K562 (cell line): ENCODE measurements around the gene ZBTB20.

ENCODE experiments used
- CBX3 ChIP-seq, 2 experiments: IDR thresholded peaks; 1 replicate in 1 of 2; 2 replicates in 1 of 2; pipeline ENCODE4 v1.6.1; 2012; ENCODE audit warnings: inconsistent platforms in 2 of 2, low read length in 2 of 2, borderline replicate concordance in 1 of 2, control low read depth in 1 of 2
- CCAR2 ChIP-seq: fragments of 200-400 bp; formaldehyde crosslinking; IDR thresholded peaks from 2 replicates; pipeline ENCODE4 v1.6.1; 2017; ENCODE audit warnings: mild to moderate bottlenecking, low read depth, low read length
- GTF3C2 ChIP-seq: IDR thresholded peaks from 3 replicates; pipeline ENCODE4 v1.6.1; 2011; ENCODE audit warnings: borderline replicate concordance, mild to moderate bottlenecking, moderate library complexity; ENCODE audit not compliant: insufficient read length; ENCODE audit errors: extremely low read depth

GRCh38 chr3:114508208-114508607, 638.9 kb downstream of the ZBTB20 start:
- TF ChIP-seq GTF3C2 (no peak), CBX3 (IDR thresholded peaks at IDR 0.05; ENCODE audit: borderline replicate concordance in 1 of 2, low read length in 2 of 2) (no peak), CCAR2 (no peak)
